ENCODE data around the gene HASPIN. TPM values are rescaled to one million over a fixed set of nuclear protein-coding genes. Genes with fewer than 3 reads are reported as not detected.

The HASPIN gene
- polyA plus RNA-seq, 1 donor (not counting 4 experiments of a cell fraction or from before 2014, with no cell fraction given): 3.5 TPM

DNA sequence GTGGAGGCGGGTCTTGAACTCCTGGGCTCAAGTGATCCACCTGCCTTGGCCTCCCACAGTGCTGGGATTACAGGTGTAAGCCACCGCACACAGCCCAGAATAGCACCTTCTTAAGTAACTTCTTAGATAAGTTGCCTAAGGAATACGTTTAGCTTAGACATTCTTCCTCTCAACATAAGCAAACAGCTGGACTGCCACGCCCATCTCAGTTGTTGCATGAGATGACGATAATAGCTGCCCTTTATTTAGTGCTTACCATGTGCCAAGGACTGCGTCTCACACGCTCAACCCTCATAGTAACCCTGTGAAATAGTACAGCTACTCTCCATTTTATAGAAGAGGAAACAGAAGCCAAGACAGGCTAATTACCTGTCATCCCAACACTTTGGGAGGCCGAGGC lies 11.8 kb downstream of the HASPIN start:
- H2AFZ ChIP-seq (ENCODE audit: control insufficient read depth, low read length): no peak overlapping the region
- no peak for DNase-seq (ENCODE audit: low read depth, low spot score)
- H3K36me3 ChIP-seq (ENCODE audit: control insufficient read depth in 2 of 2, extremely low read depth in 1 of 2, insufficient read depth in 2 of 2, low read length in 2 of 2): no peaks in the 10 kb centered on the region
- dilution Hi-C loops (cut with MboI; ENCODE audit: extremely low pct_ligation_motif_present, low sequenced_read_pairs): no loop called here
- no peak overlapping the region for H3K4me3 ChIP-seq (ENCODE audit: control insufficient read depth in 2 of 3, extremely low read depth in 1 of 3, insufficient read depth in 2 of 3, low read depth in 1 of 3, low read length in 3 of 3)
- peaks cover 13% of the 10 kb centered on the region for H3K4me1 ChIP-seq (ENCODE audit: control insufficient read depth, extremely low read depth, insufficient read depth, low read length)
- H3K9me3 ChIP-seq (ENCODE audit: control insufficient read depth, low read depth, low read length): no peaks in the 10 kb centered on the region
- no peak overlapping the region for H3K4me2 ChIP-seq (ENCODE audit: control insufficient read depth, extremely low read depth, insufficient read depth, low read depth, low read length)
- H4K20me1 ChIP-seq (ENCODE audit: control insufficient read depth, extremely low read depth, insufficient read depth, low read length): no peaks in the 10 kb centered on the region
- H3K9me1 ChIP-seq (ENCODE audit: control insufficient read depth, extremely low read depth, insufficient read depth, low read length): no peaks in the 10 kb centered on the region
- no peaks in the 10 kb centered on the region for H3K79me2 ChIP-seq (ENCODE audit: control insufficient read depth, insufficient read depth, low read length)
- H3K9ac ChIP-seq (ENCODE audit: control insufficient read depth, extremely low read depth, insufficient read depth, low read length): no peak overlapping the region
- TF ChIP-seq, protein P1, sequence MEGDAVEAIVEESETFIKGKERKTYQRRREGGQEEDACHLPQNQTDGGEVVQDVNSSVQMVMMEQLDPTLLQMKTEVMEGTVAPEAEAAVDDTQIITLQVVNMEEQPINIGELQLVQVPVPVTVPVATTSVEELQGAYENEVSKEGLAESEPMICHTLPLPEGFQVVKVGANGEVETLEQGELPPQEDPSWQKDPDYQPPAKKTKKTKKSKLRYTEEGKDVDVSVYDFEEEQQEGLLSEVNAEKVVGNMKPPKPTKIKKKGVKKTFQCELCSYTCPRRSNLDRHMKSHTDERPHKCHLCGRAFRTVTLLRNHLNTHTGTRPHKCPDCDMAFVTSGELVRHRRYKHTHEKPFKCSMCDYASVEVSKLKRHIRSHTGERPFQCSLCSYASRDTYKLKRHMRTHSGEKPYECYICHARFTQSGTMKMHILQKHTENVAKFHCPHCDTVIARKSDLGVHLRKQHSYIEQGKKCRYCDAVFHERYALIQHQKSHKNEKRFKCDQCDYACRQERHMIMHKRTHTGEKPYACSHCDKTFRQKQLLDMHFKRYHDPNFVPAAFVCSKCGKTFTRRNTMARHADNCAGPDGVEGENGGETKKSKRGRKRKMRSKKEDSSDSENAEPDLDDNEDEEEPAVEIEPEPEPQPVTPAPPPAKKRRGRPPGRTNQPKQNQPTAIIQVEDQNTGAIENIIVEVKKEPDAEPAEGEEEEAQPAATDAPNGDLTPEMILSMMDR (optimal IDR thresholded peaks at IDR 0.05 in 1 of 3, IDR thresholded peaks at IDR 0.05 in 1 of 3, conservative IDR thresholded peaks at IDR 0.05 in 1 of 3; ENCODE audit: extremely low read depth in 1 of 3, insufficient read depth in 2 of 3, low read length in 3 of 3): no peak
- no peak for TF ChIP-seq EZH2 (IDR thresholded peaks at IDR 0.05; ENCODE audit: low read length)
- no peak for FAIRE-seq
- no peak overlapping the region for H3K27ac ChIP-seq (ENCODE audit: control insufficient read depth, insufficient read depth, low read length)
- H3K27me3 ChIP-seq (ENCODE audit: control insufficient read depth, extremely low read depth, insufficient read depth, low read length): no peaks in the 10 kb centered on the region

DNA sequence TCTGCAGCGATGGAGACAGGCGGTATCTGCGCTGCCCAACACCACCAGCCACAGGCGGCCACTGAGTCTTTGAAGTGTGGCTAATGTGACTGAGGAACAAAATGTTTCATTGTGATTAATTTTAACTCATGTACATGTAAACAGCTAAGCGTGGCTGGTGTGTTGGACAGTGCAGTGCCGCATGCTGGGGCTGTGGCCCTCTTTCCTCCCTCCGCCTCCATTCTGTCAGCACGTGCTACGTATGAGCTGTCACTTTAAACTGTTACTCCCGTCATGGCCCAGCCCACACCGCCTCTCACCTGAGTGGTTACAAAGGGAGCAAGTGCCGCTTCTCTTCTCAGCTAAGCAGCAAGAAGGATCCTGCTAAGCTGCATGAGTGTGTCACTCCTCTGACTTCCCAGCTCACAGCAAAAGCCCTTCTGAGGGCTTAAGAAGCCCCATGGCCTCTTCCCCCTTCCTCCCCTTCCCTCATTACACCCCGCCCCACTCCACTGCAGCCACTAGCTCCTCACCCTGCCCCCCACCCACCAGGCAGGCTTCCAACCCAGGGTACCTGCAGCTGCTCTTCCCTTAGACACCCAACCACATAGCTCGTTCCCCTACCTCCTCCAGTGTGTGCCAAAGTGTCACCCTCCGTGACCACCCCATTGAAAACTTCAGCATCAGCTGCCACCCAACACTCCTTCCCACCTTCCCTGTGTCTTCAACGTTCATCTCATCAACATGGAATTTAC lies 15.0 kb downstream of the HASPIN start:
- Histone ChIP-seq H3K36me3 (ENCODE audit: control insufficient read depth in 2 of 2, extremely low read depth in 1 of 2, insufficient read depth in 2 of 2, low read length in 2 of 2) (no peaks in the 10 kb centered on the region), H2AFZ (ENCODE audit: control insufficient read depth, low read length) (peak overlapping the region; percentile 88), H3K9me1 (ENCODE audit: control insufficient read depth, extremely low read depth, insufficient read depth, low read length) (no peaks in the 10 kb centered on the region), H3K27me3 (ENCODE audit: control insufficient read depth, extremely low read depth, insufficient read depth, low read length) (no peaks in the 10 kb centered on the region), H3K4me1 (ENCODE audit: control insufficient read depth, extremely low read depth, insufficient read depth, low read length) (peaks cover 13% of the 10 kb centered on the region), H3K27ac (ENCODE audit: control insufficient read depth, insufficient read depth, low read length) (no peak overlapping the region), H3K9me3 (ENCODE audit: control insufficient read depth, low read depth, low read length) (no peaks in the 10 kb centered on the region), H3K9ac (ENCODE audit: control insufficient read depth, extremely low read depth, insufficient read depth, low read length) (peak overlapping the region; percentile 59), H3K4me3 (ENCODE audit: control insufficient read depth in 2 of 3, extremely low read depth in 1 of 3, insufficient read depth in 2 of 3, low read depth in 1 of 3, low read length in 3 of 3) (peak overlapping the region in 2 of 3 experiments; percentile 12 to 60), H3K79me2 (ENCODE audit: control insufficient read depth, insufficient read depth, low read length) (no peaks in the 10 kb centered on the region), H3K4me2 (ENCODE audit: control insufficient read depth, extremely low read depth, insufficient read depth, low read depth, low read length) (peak overlapping the region; percentile 77), H4K20me1 (ENCODE audit: control insufficient read depth, extremely low read depth, insufficient read depth, low read length) (no peaks in the 10 kb centered on the region)
- DNase-seq (ENCODE audit: low read depth, low spot score): peak; percentile 41
- dilution Hi-C loops (cut with MboI; ENCODE audit: extremely low pct_ligation_motif_present, low sequenced_read_pairs): no loop called here
- TF ChIP-seq, protein P1 (optimal IDR thresholded peaks at IDR 0.05 in 1 of 3, IDR thresholded peaks at IDR 0.05 in 1 of 3, conservative IDR thresholded peaks at IDR 0.05 in 1 of 3; ENCODE audit: extremely low read depth in 1 of 3, insufficient read depth in 2 of 3, low read length in 3 of 3): peak in 1 of 3 experiments; percentile 6
- TF ChIP-seq EZH2 (IDR thresholded peaks at IDR 0.05; ENCODE audit: low read length): no peak
- peak; percentile 89 for FAIRE-seq
